ENCODE results near the gene SLC8B1. TPM values are rescaled to one million over a fixed set of nuclear protein-coding genes. Genes with fewer than 3 reads are reported as not detected.

The SLC8B1 gene
- total and polyA plus RNA-seq, 4 donors = 9.9 to 23.8 (median 14.2) TPM

DNA sequence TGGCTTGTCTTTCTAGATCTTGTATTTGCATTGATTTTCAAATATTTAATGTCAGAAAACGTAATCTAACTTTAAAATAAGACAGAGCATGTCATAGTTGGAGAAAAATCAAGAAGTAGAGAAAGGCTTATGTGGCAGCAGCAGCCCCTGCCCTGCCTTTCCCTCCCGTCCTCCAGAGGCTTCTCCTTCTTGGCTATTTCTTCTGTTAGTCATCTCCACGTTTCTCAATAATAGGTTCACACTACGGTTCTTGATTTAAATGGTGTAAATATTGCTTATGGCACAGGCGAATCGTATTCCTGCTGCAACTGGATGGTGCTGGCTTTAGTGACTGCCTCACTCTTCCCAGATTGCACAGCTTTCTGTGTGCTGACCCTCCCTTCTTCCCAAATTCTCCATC, 42.8 kb downstream of the SLC8B1 start:
- 91% methylated on average over 6 of the region's 6 CpGs for WGBS
- no peak overlapping the region for H3K27ac ChIP-seq (ENCODE audit: low read depth in 1 of 2, low read length in 2 of 2)
- no peak overlapping the region for H3K9ac ChIP-seq (ENCODE audit: low read depth in 1 of 2, low read length in 2 of 2)
- H3K36me3 ChIP-seq (ENCODE audit: control insufficient read depth in 4 of 4, insufficient read depth in 3 of 4, low read depth in 1 of 4, low read length in 3 of 4) = peaks cover 17 to 79% (median 43%) of the 10 kb centered on the region in 4 donors
- H3K4me3 ChIP-seq (ENCODE audit: low read depth in 1 of 3, low read length in 3 of 3) = no peak overlapping the region
- DNase-seq (ENCODE audit: low spot score) = no peak
- no peak for TF ChIP-seq HNF4A (conservative IDR thresholded peaks at IDR 0.05)
- TF ChIP-seq, protein P1, sequence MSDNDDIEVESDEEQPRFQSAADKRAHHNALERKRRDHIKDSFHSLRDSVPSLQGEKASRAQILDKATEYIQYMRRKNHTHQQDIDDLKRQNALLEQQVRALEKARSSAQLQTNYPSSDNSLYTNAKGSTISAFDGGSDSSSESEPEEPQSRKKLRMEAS (IDR thresholded peaks at IDR 0.05) = no peak
- TF ChIP-seq, protein P2, sequence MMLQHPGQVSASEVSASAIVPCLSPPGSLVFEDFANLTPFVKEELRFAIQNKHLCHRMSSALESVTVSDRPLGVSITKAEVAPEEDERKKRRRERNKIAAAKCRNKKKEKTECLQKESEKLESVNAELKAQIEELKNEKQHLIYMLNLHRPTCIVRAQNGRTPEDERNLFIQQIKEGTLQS (IDR thresholded peaks at IDR 0.05) = no peak
- TF ChIP-seq RXRA (IDR thresholded peaks at IDR 0.05) = no peak
- TF ChIP-seq HNF4G (IDR thresholded peaks at IDR 0.05) = no peak
- TF ChIP-seq, protein P3, sequence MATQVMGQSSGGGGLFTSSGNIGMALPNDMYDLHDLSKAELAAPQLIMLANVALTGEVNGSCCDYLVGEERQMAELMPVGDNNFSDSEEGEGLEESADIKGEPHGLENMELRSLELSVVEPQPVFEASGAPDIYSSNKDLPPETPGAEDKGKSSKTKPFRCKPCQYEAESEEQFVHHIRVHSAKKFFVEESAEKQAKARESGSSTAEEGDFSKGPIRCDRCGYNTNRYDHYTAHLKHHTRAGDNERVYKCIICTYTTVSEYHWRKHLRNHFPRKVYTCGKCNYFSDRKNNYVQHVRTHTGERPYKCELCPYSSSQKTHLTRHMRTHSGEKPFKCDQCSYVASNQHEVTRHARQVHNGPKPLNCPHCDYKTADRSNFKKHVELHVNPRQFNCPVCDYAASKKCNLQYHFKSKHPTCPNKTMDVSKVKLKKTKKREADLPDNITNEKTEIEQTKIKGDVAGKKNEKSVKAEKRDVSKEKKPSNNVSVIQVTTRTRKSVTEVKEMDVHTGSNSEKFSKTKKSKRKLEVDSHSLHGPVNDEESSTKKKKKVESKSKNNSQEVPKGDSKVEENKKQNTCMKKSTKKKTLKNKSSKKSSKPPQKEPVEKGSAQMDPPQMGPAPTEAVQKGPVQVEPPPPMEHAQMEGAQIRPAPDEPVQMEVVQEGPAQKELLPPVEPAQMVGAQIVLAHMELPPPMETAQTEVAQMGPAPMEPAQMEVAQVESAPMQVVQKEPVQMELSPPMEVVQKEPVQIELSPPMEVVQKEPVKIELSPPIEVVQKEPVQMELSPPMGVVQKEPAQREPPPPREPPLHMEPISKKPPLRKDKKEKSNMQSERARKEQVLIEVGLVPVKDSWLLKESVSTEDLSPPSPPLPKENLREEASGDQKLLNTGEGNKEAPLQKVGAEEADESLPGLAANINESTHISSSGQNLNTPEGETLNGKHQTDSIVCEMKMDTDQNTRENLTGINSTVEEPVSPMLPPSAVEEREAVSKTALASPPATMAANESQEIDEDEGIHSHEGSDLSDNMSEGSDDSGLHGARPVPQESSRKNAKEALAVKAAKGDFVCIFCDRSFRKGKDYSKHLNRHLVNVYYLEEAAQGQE (IDR thresholded peaks at IDR 0.05) = no peak
- TF ChIP-seq JUND (IDR thresholded peaks at IDR 0.05) = no peak
- TF ChIP-seq TAF1 (conservative IDR thresholded peaks at IDR 0.05) = no peak
- TF ChIP-seq NR2F2 (IDR thresholded peaks at IDR 0.05) = no peak
- TF ChIP-seq, protein P4, sequence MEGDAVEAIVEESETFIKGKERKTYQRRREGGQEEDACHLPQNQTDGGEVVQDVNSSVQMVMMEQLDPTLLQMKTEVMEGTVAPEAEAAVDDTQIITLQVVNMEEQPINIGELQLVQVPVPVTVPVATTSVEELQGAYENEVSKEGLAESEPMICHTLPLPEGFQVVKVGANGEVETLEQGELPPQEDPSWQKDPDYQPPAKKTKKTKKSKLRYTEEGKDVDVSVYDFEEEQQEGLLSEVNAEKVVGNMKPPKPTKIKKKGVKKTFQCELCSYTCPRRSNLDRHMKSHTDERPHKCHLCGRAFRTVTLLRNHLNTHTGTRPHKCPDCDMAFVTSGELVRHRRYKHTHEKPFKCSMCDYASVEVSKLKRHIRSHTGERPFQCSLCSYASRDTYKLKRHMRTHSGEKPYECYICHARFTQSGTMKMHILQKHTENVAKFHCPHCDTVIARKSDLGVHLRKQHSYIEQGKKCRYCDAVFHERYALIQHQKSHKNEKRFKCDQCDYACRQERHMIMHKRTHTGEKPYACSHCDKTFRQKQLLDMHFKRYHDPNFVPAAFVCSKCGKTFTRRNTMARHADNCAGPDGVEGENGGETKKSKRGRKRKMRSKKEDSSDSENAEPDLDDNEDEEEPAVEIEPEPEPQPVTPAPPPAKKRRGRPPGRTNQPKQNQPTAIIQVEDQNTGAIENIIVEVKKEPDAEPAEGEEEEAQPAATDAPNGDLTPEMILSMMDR (IDR thresholded peaks at IDR 0.05; ENCODE audit: low read depth, low read length, missing input control) = no peak
- TF ChIP-seq FOXA1 (IDR thresholded peaks at IDR 0.05) = no peak
- TF ChIP-seq EGR1 (IDR thresholded peaks at IDR 0.05; ENCODE audit: low read depth in 2 of 2) = no peak
- TF ChIP-seq YY1 (IDR thresholded peaks at IDR 0.05) = no peak
- TF ChIP-seq FOXA2 (IDR thresholded peaks at IDR 0.05) = no peak
- TF ChIP-seq SP1 (IDR thresholded peaks at IDR 0.05) = no peak
- H3K4me1 ChIP-seq (ENCODE audit: control insufficient read depth in 4 of 4, insufficient read depth in 4 of 4, low read length in 3 of 4) = peaks cover under 1 to 9% (median 7%) of the 10 kb centered on the region in 4 donors
- H3K9me3 ChIP-seq (ENCODE audit: control insufficient read depth in 4 of 4, low read length in 3 of 4) = no peaks in the 10 kb centered on the region
- H3K27me3 ChIP-seq (ENCODE audit: control insufficient read depth in 4 of 4, insufficient read depth in 4 of 4, low read length in 3 of 4) = no peaks in the 10 kb centered on the region

DNA sequence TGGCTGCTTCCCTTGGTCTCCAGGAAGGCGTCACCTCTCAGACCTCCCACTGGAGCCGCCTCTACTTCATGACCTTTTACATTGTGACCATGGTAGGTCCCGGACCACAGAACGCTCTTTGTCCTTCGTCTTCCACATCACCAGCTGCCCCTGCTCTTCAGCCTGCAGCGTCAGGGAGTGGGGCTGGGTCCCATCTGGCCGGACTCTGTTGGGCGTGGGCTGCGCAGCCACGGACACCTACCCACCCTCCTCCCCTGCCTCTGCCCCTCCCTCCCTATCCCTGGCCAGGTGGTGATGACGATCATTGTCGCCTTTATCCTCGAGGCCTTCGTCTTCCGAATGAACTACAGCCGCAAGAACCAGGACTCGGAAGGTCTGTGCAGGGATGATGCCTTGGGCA, 43.3 kb downstream of the SLC8B1 start:
- no peaks in the 10 kb centered on the region for H3K27me3 ChIP-seq (ENCODE audit: control insufficient read depth in 4 of 4, insufficient read depth in 4 of 4, low read length in 3 of 4)
- DNase-seq (ENCODE audit: low spot score) = no peak
- H3K4me3 ChIP-seq (ENCODE audit: low read depth in 1 of 3, low read length in 3 of 3) = no peak overlapping the region
- 95% methylated on average over 17 of the region's 17 CpGs for WGBS
- H3K4me1 ChIP-seq (ENCODE audit: control insufficient read depth in 4 of 4, insufficient read depth in 4 of 4, low read length in 3 of 4) = peaks cover 0 to 4% (median 2%) of the 10 kb centered on the region in 4 donors
- peaks cover 17 to 83% (median 44%) of the 10 kb centered on the region in 4 donors for H3K36me3 ChIP-seq (ENCODE audit: control insufficient read depth in 4 of 4, insufficient read depth in 3 of 4, low read depth in 1 of 4, low read length in 3 of 4)
- H3K9ac ChIP-seq (ENCODE audit: low read depth in 1 of 2, low read length in 2 of 2) = no peak overlapping the region
- no peak for TF ChIP-seq SP1 (IDR thresholded peaks at IDR 0.05)
- TF ChIP-seq JUND (IDR thresholded peaks at IDR 0.05) = no peak
- no peak for TF ChIP-seq EGR1 (IDR thresholded peaks at IDR 0.05; ENCODE audit: low read depth in 2 of 2)
- no peak for TF ChIP-seq NR2F2 (IDR thresholded peaks at IDR 0.05)
- TF ChIP-seq, protein P2 (IDR thresholded peaks at IDR 0.05) = no peak
- TF ChIP-seq, protein P3 (IDR thresholded peaks at IDR 0.05) = no peak
- TF ChIP-seq HNF4A (conservative IDR thresholded peaks at IDR 0.05) = no peak
- TF ChIP-seq, protein P4 (IDR thresholded peaks at IDR 0.05; ENCODE audit: low read depth, low read length, missing input control) = no peak
- no peak for TF ChIP-seq TAF1 (conservative IDR thresholded peaks at IDR 0.05)
- TF ChIP-seq YY1 (IDR thresholded peaks at IDR 0.05) = no peak
- TF ChIP-seq FOXA1 (IDR thresholded peaks at IDR 0.05) = no peak
- H3K27ac ChIP-seq (ENCODE audit: low read depth in 1 of 2, low read length in 2 of 2) = no peak overlapping the region
- no peaks in the 10 kb centered on the region for H3K9me3 ChIP-seq (ENCODE audit: control insufficient read depth in 4 of 4, low read length in 3 of 4)
